Activated CD4-positive, alpha-beta memory T cell treated with anti-CD3 and anti-CD28 coated beads for 36 hours (primary cell): ENCODE results near the gene RUFY3. TPM values are rescaled to one million over a fixed set of nuclear protein-coding genes. Genes with fewer than 3 reads are reported as not detected.

Experiments
- CTCF ChIA-PET: fragments of 350-600 bp; sonication (Branson Sonifier 250); formaldehyde crosslinking; loops from one replicate; lab custom pipeline; 2021; ENCODE audit warnings: antibody characterized with exemption, inconsistent platforms; lab: Charles Lee
- POLR2A ChIA-PET: fragments of 350-600 bp; sonication (Branson Sonifier 250); formaldehyde crosslinking; loops from one replicate; lab custom pipeline; 2021; ENCODE audit warnings: antibody characterized with exemption; lab: Charles Lee
- DNase-seq: peaks from one replicate; pipeline ENCODE4 v3.0.0-alpha.2; 2020
- H3K27ac Mint-ChIP-seq: one replicate; pipeline ENCODE4 v1.8.0; 2021; ENCODE audit warnings: mixed read lengths
- H3K27me3 Mint-ChIP-seq: one replicate; pipeline ENCODE4 v1.8.0; 2021; ENCODE audit warnings: mixed read lengths
- H3K36me3 Mint-ChIP-seq: one replicate; pipeline ENCODE4 v1.8.0; 2021; ENCODE audit warnings: mixed read lengths
- H3K4me1 Mint-ChIP-seq: one replicate; pipeline ENCODE4 v1.8.0; 2021; ENCODE audit warnings: low read depth, mixed read lengths
- H3K4me3 Mint-ChIP-seq: one replicate; pipeline ENCODE4 v1.8.0; 2021; ENCODE audit warnings: mild to moderate bottlenecking, mixed read lengths
- H3K9me3 Mint-ChIP-seq: one replicate; pipeline ENCODE4 v1.8.0; 2021; ENCODE audit warnings: mixed read lengths
- intact Hi-C: fragments of 100-400 bp; cut with micrococcal nuclease; formaldehyde crosslinking; loops from one replicate; pipeline ENCODE4 v1.15.1; 2023
- total RNA-seq, 2 experiments: library from RNA; stranded (reverse); gene quantifications; one replicate each; pipeline ENCODE4 v1.2.3, GENCODE V29; 2021

RUFY3 gene
- total RNA-seq, 2 experiments from 2014 or later = 15.8 to 17.2 TPM

GRCh38 chr4:70737409-70737808 is 15.6 kb downstream of the RUFY3 start:
- intact Hi-C loops = loop anchor here (5.0 kb wide), 1 partner anchor 165 kb away; the partner anchor contains the start of gene MOB1B
- H3K4me3 Mint-ChIP-seq = no peak overlapping the region
- H3K27ac Mint-ChIP-seq = peak overlapping the region; percentile 28
- CTCF ChIA-PET = interaction anchor here (0.9 to 1.9 kb wide), 7 partner anchors 9 to 102 kb away, joined by 3 to 6 read pairs (median 3); partner anchors contain the start of gene GRSF1
- peaks cover 32% of the 10 kb centered on the region for H3K4me1 Mint-ChIP-seq
- H3K27me3 Mint-ChIP-seq = no peaks in the 10 kb centered on the region
- H3K9me3 Mint-ChIP-seq = no peaks in the 10 kb centered on the region
- no peaks in the 10 kb centered on the region for H3K36me3 Mint-ChIP-seq
- POLR2A ChIA-PET = no interaction called here
- DNase-seq = no peak

GRCh38 chr4:70739496-70740337 is 18.0 kb downstream of the RUFY3 start:
- no peaks in the 10 kb centered on the region for H3K36me3 Mint-ChIP-seq
- intact Hi-C loops = loop anchor here (5.0 kb wide), 1 partner anchor 163 kb away; the partner anchor contains the start of gene MOB1B
- H3K9me3 Mint-ChIP-seq = no peaks in the 10 kb centered on the region
- no peak for DNase-seq
- no peak overlapping the region for H3K4me3 Mint-ChIP-seq
- POLR2A ChIA-PET = no interaction called here
- H3K27me3 Mint-ChIP-seq = no peaks in the 10 kb centered on the region
- CTCF ChIA-PET = no interaction called here
- no peak overlapping the region for H3K27ac Mint-ChIP-seq
- peaks cover 22% of the 10 kb centered on the region for H3K4me1 Mint-ChIP-seq

- DNase-seq = no peak
- Mint-ChIP-seq H3K27ac (no peak overlapping the region), H3K9me3 (no peaks in the 10 kb centered on the region), H3K27me3 (no peaks in the 10 kb centered on the region), H3K4me1 (peaks cover 4% of the 10 kb centered on the region), H3K4me3 (no peak overlapping the region), H3K36me3 (no peaks in the 10 kb centered on the region)
- POLR2A ChIA-PET = no interaction called here
- CTCF ChIA-PET = interaction anchor here (0.5 to 0.8 kb wide), 2 partner anchors 9 to 94 kb away, joined by 4 read pairs; no protein-coding TSS in a partner anchor
- intact Hi-C loops = no loop called here
These were observed 20.3 kb downstream of the RUFY3 start for GRCh38 chr4:70741867-70742658.

GRCh38 chr4:70743731-70744130 is 22.0 kb downstream of the RUFY3 start:
- Mint-ChIP-seq H3K4me1 (peaks cover 2% of the 10 kb centered on the region), H3K9me3 (no peaks in the 10 kb centered on the region), H3K27ac (no peak overlapping the region), H3K36me3 (no peaks in the 10 kb centered on the region), H3K27me3 (no peaks in the 10 kb centered on the region), H3K4me3 (no peak overlapping the region)
- ChIA-PET POLR2A (no interaction called here), CTCF (no interaction called here)
- DNase-seq = no peak
- intact Hi-C loops = no loop called here

- H3K4me3 Mint-ChIP-seq = no peak overlapping the region
- H3K27ac Mint-ChIP-seq = no peak overlapping the region
These were observed 24.5 kb downstream of the RUFY3 start for GRCh38 chr4:70746179-70746839.

GRCh38 chr4:70747874-70748273 is 26.1 kb downstream of the RUFY3 start:
- H3K27me3 Mint-ChIP-seq = no peaks in the 10 kb centered on the region
- ChIA-PET CTCF (no interaction called here), POLR2A (no interaction called here)
- DNase-seq = no peak
- peaks cover 5% of the 10 kb centered on the region for H3K4me1 Mint-ChIP-seq
- H3K9me3 Mint-ChIP-seq = no peaks in the 10 kb centered on the region
- intact Hi-C loops = loop anchor here (2.0 kb wide), 1 partner anchor 13 kb away; no protein-coding TSS in a partner anchor
- no peaks in the 10 kb centered on the region for H3K36me3 Mint-ChIP-seq
- no peak overlapping the region for H3K27ac Mint-ChIP-seq
- no peak overlapping the region for H3K4me3 Mint-ChIP-seq

More at GRCh38 chr4:70746179-70746839, 24.5 kb downstream of the RUFY3 start:
- DNase-seq = no peak
- ChIA-PET POLR2A (interaction anchor here (0.9 kb wide), 1 partner anchor 12 kb away, joined by 3 read pairs; no protein-coding TSS in a partner anchor), CTCF (no interaction called here)
- Mint-ChIP-seq H3K36me3 (no peaks in the 10 kb centered on the region), H3K9me3 (no peaks in the 10 kb centered on the region), H3K4me1 (peaks cover 5% of the 10 kb centered on the region), H3K27me3 (no peaks in the 10 kb centered on the region)
- intact Hi-C loops = no loop called here

- DNase-seq = no peak
- ChIA-PET POLR2A (interaction anchor here (0.6 kb wide), 2 partner anchors 9 to 56 kb away, joined by 3 to 4 read pairs; no protein-coding TSS in a partner anchor), CTCF (interaction anchor here (1.2 to 1.4 kb wide), 2 partner anchors 15 to 18 kb away, joined by 4 to 6 read pairs; no protein-coding TSS in a partner anchor)
- Mint-ChIP-seq H3K27me3 (no peaks in the 10 kb centered on the region), H3K4me1 (peaks cover 11% of the 10 kb centered on the region), H3K27ac (no peak overlapping the region), H3K9me3 (no peaks in the 10 kb centered on the region), H3K4me3 (no peak overlapping the region), H3K36me3 (no peaks in the 10 kb centered on the region)
- intact Hi-C loops = loop anchor here (2.0 kb wide), 1 partner anchor 15 kb away; no protein-coding TSS in a partner anchor
These were observed 27.5 kb downstream of the RUFY3 start for GRCh38 chr4:70749313-70749712.

GRCh38 chr4:70752236-70752635 is 30.5 kb downstream of the RUFY3 start:
- Mint-ChIP-seq H3K36me3 (no peaks in the 10 kb centered on the region), H3K27me3 (no peaks in the 10 kb centered on the region), H3K4me1 (peaks cover 11% of the 10 kb centered on the region), H3K9me3 (no peaks in the 10 kb centered on the region), H3K27ac (no peak overlapping the region), H3K4me3 (no peak overlapping the region)
- intact Hi-C loops = no loop called here
- CTCF ChIA-PET = no interaction called here
- POLR2A ChIA-PET = no interaction called here
- DNase-seq = no peak

GRCh38 chr4:70753630-70754029 is 31.9 kb downstream of the RUFY3 start:
- Mint-ChIP-seq H3K36me3 (no peaks in the 10 kb centered on the region), H3K9me3 (no peaks in the 10 kb centered on the region), H3K27ac (no peak overlapping the region), H3K27me3 (no peaks in the 10 kb centered on the region), H3K4me3 (no peak overlapping the region), H3K4me1 (peaks cover 9% of the 10 kb centered on the region)
- POLR2A ChIA-PET = no interaction called here
- intact Hi-C loops = no loop called here
- DNase-seq = no peak
- CTCF ChIA-PET = interaction anchor here (1.3 kb wide), 1 partner anchor 18 kb away, joined by 4 read pairs; no protein-coding TSS in a partner anchor

- Mint-ChIP-seq H3K4me1 (peaks cover 15% of the 10 kb centered on the region), H3K27me3 (no peaks in the 10 kb centered on the region), H3K4me3 (no peak overlapping the region), H3K27ac (no peak overlapping the region), H3K9me3 (no peaks in the 10 kb centered on the region), H3K36me3 (no peaks in the 10 kb centered on the region)
- POLR2A ChIA-PET = interaction anchor here (0.6 kb wide), 1 partner anchor 21 kb away, joined by 4 read pairs; no protein-coding TSS in a partner anchor
- CTCF ChIA-PET = no interaction called here
- intact Hi-C loops = no loop called here
- no peak for DNase-seq
These were observed 32.7 kb downstream of the RUFY3 start for GRCh38 chr4:70754470-70754869.

- Mint-ChIP-seq H3K36me3 (no peaks in the 10 kb centered on the region), H3K27ac (no peak overlapping the region), H3K4me3 (no peak overlapping the region), H3K4me1 (peaks cover 19% of the 10 kb centered on the region), H3K9me3 (no peaks in the 10 kb centered on the region), H3K27me3 (no peaks in the 10 kb centered on the region)
- DNase-seq = no peak
- CTCF ChIA-PET = no interaction called here
- intact Hi-C loops = loop anchor here (5.0 kb wide), 1 partner anchor 47 kb away; no protein-coding TSS in a partner anchor
- POLR2A ChIA-PET = no interaction called here
These were observed 33.4 kb downstream of the RUFY3 start for GRCh38 chr4:70754990-70755688.
